ENCODE results near the gene TCAF1.
"Not testable (repeated sequence)": the region's sequence is repeated elsewhere in the genome, so short reads cannot be mapped to it uniquely, and the experiment has no call there.

GRCh38 chr7:143857994-143858393 is 44.0 kb downstream of the TCAF1 start:
- not testable (repeated sequence) for TF ChIP-seq CTCF, POLR2AphosphoS5, EP300 (IDR thresholded peaks at IDR 0.05)
